HEK293 (cell line): ENCODE measurements around the gene MYL12A.

Experiments used
- ATF2 ChIP-seq: fragments of 450-650 bp; formaldehyde crosslinking; IDR thresholded peaks from 2 replicates; pipeline ENCODE4 v1.5.1; 2016; ENCODE audit warnings: missing biosample characterization, missing genetic modification characterization, low read depth
- EGR2 ChIP-seq: fragments of 450-650 bp; formaldehyde crosslinking; IDR thresholded peaks from 2 replicates; pipeline ENCODE4 v1.5.1; 2016; ENCODE audit warnings: low read depth, missing biosample characterization, missing genetic modification characterization
- INSM2 ChIP-seq: fragments of 450-650 bp; formaldehyde crosslinking; IDR thresholded peaks from 2 replicates; pipeline ENCODE4 v1.5.1; 2016; ENCODE audit warnings: missing biosample characterization, missing genetic modification characterization
- KLF10 ChIP-seq: fragments of 450-650 bp; IDR thresholded peaks from 2 replicates; pipeline ENCODE4 v1.5.1; 2018; ENCODE audit warnings: missing biosample characterization, mild to moderate bottlenecking, missing genetic modification characterization
- KLF8 ChIP-seq: fragments of 450-650 bp; formaldehyde crosslinking; IDR thresholded peaks from 2 replicates; pipeline ENCODE4 v1.5.1; 2016; ENCODE audit warnings: missing biosample characterization, missing genetic modification characterization
- OSR2 ChIP-seq: fragments of 450-650 bp; formaldehyde crosslinking; IDR thresholded peaks from 2 replicates; pipeline ENCODE4 v1.5.1; 2016; ENCODE audit warnings: missing biosample characterization, missing genetic modification characterization
- PATZ1 ChIP-seq: fragments of 450-650 bp; formaldehyde crosslinking; IDR thresholded peaks from 2 replicates; pipeline ENCODE4 v1.5.1; 2016; ENCODE audit warnings: missing biosample characterization, missing genetic modification characterization
- PRDM4 ChIP-seq: fragments of 450-650 bp; formaldehyde crosslinking; IDR thresholded peaks from 2 replicates; pipeline ENCODE4 v1.5.1; 2017; ENCODE audit warnings: missing biosample characterization, missing genetic modification characterization
- REPIN1 ChIP-seq: fragments of 450-650 bp; formaldehyde crosslinking; IDR thresholded peaks from 2 replicates; pipeline ENCODE4 v1.5.1; 2017; ENCODE audit warnings: missing biosample characterization, missing genetic modification characterization, low read depth
- SP3 ChIP-seq: fragments of 450-650 bp; formaldehyde crosslinking; IDR thresholded peaks from 2 replicates; pipeline ENCODE4 v1.5.1; 2016; ENCODE audit warnings: missing biosample characterization, missing genetic modification characterization
- ZBTB48 ChIP-seq: fragments of 450-650 bp; formaldehyde crosslinking; IDR thresholded peaks from 2 replicates; pipeline ENCODE4 v1.5.1; 2016; ENCODE audit warnings: missing biosample characterization, missing genetic modification characterization
- ZBTB7A ChIP-seq: fragments of 450-650 bp; formaldehyde crosslinking; IDR thresholded peaks from 2 replicates; pipeline ENCODE4 v1.5.1; 2016; ENCODE audit warnings: low read depth, missing biosample characterization, missing genetic modification characterization
- ZNF132 ChIP-seq: fragments of 450-650 bp; formaldehyde crosslinking; IDR thresholded peaks from 2 replicates; pipeline ENCODE4 v1.5.1; 2017; ENCODE audit warnings: missing biosample characterization, missing genetic modification characterization, borderline replicate concordance
- ZNF138 ChIP-seq: fragments of 450-650 bp; formaldehyde crosslinking; IDR thresholded peaks from 2 replicates; pipeline ENCODE4 v1.5.1; 2016; ENCODE audit warnings: missing biosample characterization, missing genetic modification characterization, borderline replicate concordance
- ZNF24 ChIP-seq: fragments of 450-650 bp; formaldehyde crosslinking; IDR thresholded peaks from 2 replicates; pipeline ENCODE4 v1.5.1; 2016; ENCODE audit warnings: missing biosample characterization, missing genetic modification characterization
- ZNF248 ChIP-seq: fragments of 450-650 bp; formaldehyde crosslinking; IDR thresholded peaks from 2 replicates; pipeline ENCODE4 v1.5.1; 2017; ENCODE audit warnings: missing biosample characterization, missing genetic modification characterization
- ZNF26 ChIP-seq: fragments of 450-650 bp; formaldehyde crosslinking; IDR thresholded peaks from 2 replicates; pipeline ENCODE4 v1.5.1; 2016; ENCODE audit warnings: missing biosample characterization, missing genetic modification characterization
- ZNF404 ChIP-seq: fragments of 450-650 bp; formaldehyde crosslinking; IDR thresholded peaks from 2 replicates; pipeline ENCODE4 v1.5.1; 2017; ENCODE audit warnings: missing biosample characterization, missing genetic modification characterization
- ZNF513 ChIP-seq: fragments of 450-650 bp; IDR thresholded peaks from 2 replicates; pipeline ENCODE4 v1.5.1; 2018; ENCODE audit warnings: missing biosample characterization, missing genetic modification characterization
- ZNF521 ChIP-seq: fragments of 450-650 bp; formaldehyde crosslinking; IDR thresholded peaks from 2 replicates; pipeline ENCODE4 v1.5.1; 2017; ENCODE audit warnings: missing biosample characterization, mild to moderate bottlenecking, missing genetic modification characterization
- ZNF561 ChIP-seq: fragments of 450-650 bp; IDR thresholded peaks from 2 replicates; pipeline ENCODE4 v1.5.1; 2018; ENCODE audit warnings: missing biosample characterization, missing genetic modification characterization, borderline replicate concordance
- ZNF624 ChIP-seq: fragments of 450-650 bp; formaldehyde crosslinking; IDR thresholded peaks from 2 replicates; pipeline ENCODE4 v1.5.1; 2017; ENCODE audit warnings: missing biosample characterization, missing genetic modification characterization
- ZNF654 ChIP-seq: fragments of 450-650 bp; formaldehyde crosslinking; IDR thresholded peaks from 2 replicates; pipeline ENCODE4 v1.5.1; 2016; ENCODE audit warnings: low read depth, missing biosample characterization, missing genetic modification characterization
- ZNF664 ChIP-seq: fragments of 450-650 bp; formaldehyde crosslinking; IDR thresholded peaks from 2 replicates; pipeline ENCODE4 v1.5.1; 2016; ENCODE audit warnings: missing biosample characterization, missing genetic modification characterization
- ZNF677 ChIP-seq: fragments of 450-650 bp; IDR thresholded peaks from 2 replicates; pipeline ENCODE4 v1.5.0; 2018; ENCODE audit warnings: missing biosample characterization, mild to moderate bottlenecking, missing genetic modification characterization, moderate library complexity
- ZNF701 ChIP-seq: fragments of 450-650 bp; formaldehyde crosslinking; IDR thresholded peaks from 2 replicates; pipeline ENCODE4 v1.5.1; 2016; ENCODE audit warnings: missing biosample characterization, missing genetic modification characterization
- ZNF791 ChIP-seq: fragments of 450-650 bp; formaldehyde crosslinking; IDR thresholded peaks from 2 replicates; pipeline ENCODE4 v1.5.1; 2016; ENCODE audit warnings: missing biosample characterization, missing genetic modification characterization
- ZNF830 ChIP-seq: fragments of 450-650 bp; IDR thresholded peaks from 2 replicates; pipeline ENCODE4 v1.5.0; 2018; ENCODE audit warnings: missing biosample characterization, missing genetic modification characterization, low read depth, mild to moderate bottlenecking, moderate library complexity
- ZSCAN30 ChIP-seq: fragments of 450-650 bp; IDR thresholded peaks from 2 replicates; pipeline ENCODE4 v1.5.1; 2018; ENCODE audit warnings: missing biosample characterization, mild to moderate bottlenecking, missing genetic modification characterization, moderate library complexity

MYL12A gene

GRCh38 chr18:3262234-3263131 is 14.9 kb downstream of the MYL12A start (continued):
- TF ChIP-seq ZNF561 (tag by site-specific recombination) = no peak
- TF ChIP-seq ZNF521 (tag by site-specific recombination) = no peak
- TF ChIP-seq KLF8 (tag by site-specific recombination) = 0 out of 2 replicates have a peak, but pooled peaks have one; percentile 12
- TF ChIP-seq ZNF404 = no peak
- no peak for TF ChIP-seq EGR2 (tag by site-specific recombination)
- no peak for TF ChIP-seq ZNF24 (tag by site-specific recombination)
- TF ChIP-seq KLF10 (tag by site-specific recombination) = no peak
- TF ChIP-seq ZNF513 (tag by site-specific recombination) = no peak
- no peak for TF ChIP-seq ZNF624 (tag by site-specific recombination)
- TF ChIP-seq ZNF654 = no peak
- no peak for TF ChIP-seq ZNF791 (tag by site-specific recombination)
- TF ChIP-seq SP3 (tag by site-specific recombination) = no peak
- TF ChIP-seq ZNF701 (tag by site-specific recombination) = no peak
- no peak for TF ChIP-seq ZBTB48
- no peak for TF ChIP-seq ZBTB7A (tag by site-specific recombination)
- TF ChIP-seq INSM2 (tag by site-specific recombination) = no peak
- TF ChIP-seq ZNF132 (tag by site-specific recombination) = no peak
- no peak for TF ChIP-seq ZNF26 (tag by site-specific recombination)
- TF ChIP-seq ZNF830 = no peak
- TF ChIP-seq OSR2 (tag by site-specific recombination) = no peak
- TF ChIP-seq PRDM4 (tag by site-specific recombination) = no peak
- no peak for TF ChIP-seq REPIN1 (tag by site-specific recombination)
- no peak for TF ChIP-seq ATF2 (tag by site-specific recombination)
- TF ChIP-seq ZNF248 (tag by site-specific recombination) = no peak
- no peak for TF ChIP-seq ZSCAN30 (tag by site-specific recombination)
- TF ChIP-seq PATZ1 (tag by site-specific recombination) = no peak
- no peak for TF ChIP-seq ZNF677 (tag by site-specific recombination)
- TF ChIP-seq ZNF138 (tag by site-specific recombination) = no peak
- TF ChIP-seq ZNF664 (tag by site-specific recombination) = no peak
